ENCODE results near the gene SAP30L. TPM values are rescaled to one million over a fixed set of nuclear protein-coding genes. Genes with fewer than 3 reads are reported as not detected.

SAP30L gene
- total RNA-seq, 1 donor from 2014 or later, result 18.1 TPM

- Mint-ChIP-seq H3K4me3 (ENCODE audit: unreplicated experiment) (peak overlapping the region; percentile 67), H3K36me3 (ENCODE audit: unreplicated experiment) (peaks cover 4% of the 10 kb centered on the region), H3K27ac (ENCODE audit: unreplicated experiment) (no peak overlapping the region), H3K9me3 (ENCODE audit: unreplicated experiment) (peaks cover 11% of the 10 kb centered on the region), H3K4me1 (ENCODE audit: low read depth, unreplicated experiment) (peaks cover 23% of the 10 kb centered on the region), H3K27me3 (ENCODE audit: unreplicated experiment) (peaks cover 36% of the 10 kb centered on the region)
- no peak for TF ChIP-seq CTCF (IDR thresholded peaks at IDR 0.05; ENCODE audit: partially characterized antibody, unreplicated experiment)
- peak; percentile 65 for DNase-seq
Observed at GRCh38 chr5:154475591-154476353, 30.0 kb downstream of the SAP30L start.

DNA sequence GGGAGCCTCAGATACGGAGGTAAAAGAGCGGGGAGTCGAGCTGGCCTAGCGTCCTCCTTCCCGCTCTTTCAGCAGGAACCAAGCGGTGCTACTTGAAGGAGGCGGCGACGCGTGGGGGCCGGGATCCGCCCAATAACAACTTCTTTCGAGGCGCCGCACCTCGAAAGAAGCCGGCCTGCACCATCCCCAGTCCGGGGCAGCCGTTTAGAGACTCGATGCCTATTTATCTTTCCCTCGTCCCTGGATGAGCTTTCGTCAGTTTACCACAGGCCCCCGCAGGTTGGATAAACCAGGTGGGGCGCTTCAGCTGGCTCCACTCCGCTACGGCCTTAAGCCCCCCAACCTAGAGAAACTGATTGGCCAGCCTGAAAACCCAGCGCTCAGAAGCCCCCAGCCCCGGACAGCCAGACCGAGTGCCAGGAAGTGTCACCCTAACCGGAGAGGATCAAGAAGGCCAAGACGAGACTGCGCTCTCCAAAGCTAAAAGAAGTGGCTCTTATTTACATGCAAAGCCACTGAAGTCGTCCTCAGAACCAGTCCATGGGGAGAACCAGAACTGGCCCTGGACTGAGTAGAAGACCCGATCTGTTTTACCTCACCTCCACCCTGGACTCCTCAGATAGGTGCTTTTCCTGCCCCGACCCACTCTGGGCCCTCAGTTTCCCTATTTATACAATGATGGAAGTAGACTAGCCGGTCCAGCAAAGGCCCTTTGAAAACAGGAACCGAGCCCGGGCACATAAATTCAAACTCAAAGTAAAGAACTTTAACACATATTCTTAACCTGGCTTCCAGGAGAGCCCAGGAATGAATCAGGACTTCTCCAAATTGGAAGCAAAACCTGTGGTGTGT lies 30.8 kb downstream of the SAP30L start:
- H3K27me3 Mint-ChIP-seq (ENCODE audit: unreplicated experiment), result peaks cover 41% of the 10 kb centered on the region
- peaks cover 23% of the 10 kb centered on the region for H3K4me1 Mint-ChIP-seq (ENCODE audit: low read depth, unreplicated experiment)
- peaks cover 5% of the 10 kb centered on the region for H3K36me3 Mint-ChIP-seq (ENCODE audit: unreplicated experiment)
- H3K9me3 Mint-ChIP-seq (ENCODE audit: unreplicated experiment), result peaks cover 11% of the 10 kb centered on the region
- H3K27ac Mint-ChIP-seq (ENCODE audit: unreplicated experiment), result no peak overlapping the region
- peak overlapping the region; percentile 57 for H3K4me3 Mint-ChIP-seq (ENCODE audit: unreplicated experiment)
- TF ChIP-seq CTCF (IDR thresholded peaks at IDR 0.05; ENCODE audit: partially characterized antibody, unreplicated experiment), result no peak
- no peak for DNase-seq

GRCh38 chr5:154477382-154478223 lies 31.8 kb downstream of the SAP30L start:
- peak overlapping the region; percentile 68 for H3K4me3 Mint-ChIP-seq (ENCODE audit: unreplicated experiment)
- peak; percentile 48 for DNase-seq

GRCh38 chr5:154478224-154478565 lies 32.4 kb downstream of the SAP30L start, which contains the start of gene HAND1:
Gene HAND1 (minus strand): TSS chr5:154478227. CDS start chr5:154478008, 219 bp downstream.
- Mint-ChIP-seq H3K36me3 (ENCODE audit: unreplicated experiment) (peaks cover 5% of the 10 kb centered on the region), H3K4me1 (ENCODE audit: low read depth, unreplicated experiment) (peaks cover 25% of the 10 kb centered on the region), H3K27me3 (ENCODE audit: unreplicated experiment) (peaks cover 47% of the 10 kb centered on the region), H3K9me3 (ENCODE audit: unreplicated experiment) (peaks cover 9% of the 10 kb centered on the region), H3K4me3 (ENCODE audit: unreplicated experiment) (peak within 1 kb of the TSS; percentile 69), H3K27ac (ENCODE audit: unreplicated experiment) (no peak within 1 kb of the TSS)
- DNase-seq, result peak; percentile 80
- TF ChIP-seq CTCF (IDR thresholded peaks at IDR 0.05; ENCODE audit: partially characterized antibody, unreplicated experiment), result no peak

More at GRCh38 chr5:154477382-154478223, 31.8 kb downstream of the SAP30L start:
- Mint-ChIP-seq H3K9me3 (ENCODE audit: unreplicated experiment) (peaks cover 11% of the 10 kb centered on the region), H3K4me1 (ENCODE audit: low read depth, unreplicated experiment) (peaks cover 23% of the 10 kb centered on the region), H3K36me3 (ENCODE audit: unreplicated experiment) (peaks cover 5% of the 10 kb centered on the region), H3K27ac (ENCODE audit: unreplicated experiment) (no peak overlapping the region), H3K27me3 (ENCODE audit: unreplicated experiment) (peaks cover 45% of the 10 kb centered on the region)
- no peak for TF ChIP-seq CTCF (IDR thresholded peaks at IDR 0.05; ENCODE audit: partially characterized antibody, unreplicated experiment)

All from glutamatergic neuron (in vitro differentiated cells).